GM12878 (cell line): ENCODE results near the gene HINT2. TPM values are rescaled to one million over a fixed set of nuclear protein-coding genes. Genes with fewer than 3 reads are reported as not detected.

Experiments
- HDAC2 ChIP-seq: fragments of 200-600 bp; sonication (generic); IDR thresholded peaks from 2 replicates; pipeline ENCODE4 v1.6.1; 2017
- STAT1 ChIP-seq: fragments of 450-650 bp; conservative IDR thresholded peaks from 2 replicates; pipeline ENCODE4 v1.6.1; 2014; ENCODE audit warnings: antibody characterized with exemption, mild to moderate bottlenecking
- WRNIP1 ChIP-seq: IDR thresholded peaks from 2 replicates; pipeline ENCODE4 v1.6.1; 2011; ENCODE audit warnings: low read depth, low read length, improper control_type of control experiment, borderline replicate concordance
- polyA plus RNA-seq, 11 experiments: library from polyadenylated mRNA; depleted of rRNA in 4 of 11; unstranded in 6 of 11; stranded (reverse) in 5 of 11; fragments of >200 nt; fragmentation: Nextera tagmentation in 4 of 11; fragmentation: Illumina TruSeq in 1 of 11; extraction: Ambion mirVana in 4 of 11; extraction: Trizol in 1 of 11; gene quantifications; 1 replicate in 1 of 11; 2 replicates in 10 of 11; pipeline versions ENCODE4 v1.2.1 to v1.2.3, GENCODE V29; 2011 to 2016; ENCODE audit warnings: inconsistent platforms in 2 of 11, missing spikeins in 2 of 11, low read depth in 1 of 11
- total RNA-seq, 4 experiments: library from RNA; depleted of rRNA in 3 of 4; stranded (reverse); fragments of >200 nt in 3 of 4; fragmentation: Illumina TruSeq in 1 of 4; extraction: Trizol in 1 of 4; gene quantifications; 2 replicates each; pipeline versions ENCODE4 v1.2.1 to v1.2.3, GENCODE V29; 2013 to 2021
- TF ChIP-seq, protein P1 (sequence below): fragments of 450-650 bp; IDR thresholded peaks from 2 replicates; pipeline ENCODE4 v1.6.1; 2016; ENCODE audit warnings: mild to moderate bottlenecking
- TF ChIP-seq, protein P2 (sequence below): fragments of 450-650 bp; conservative IDR thresholded peaks from 2 replicates; pipeline ENCODE4 v1.6.1; 2017; ENCODE audit warnings: mild to moderate bottlenecking, moderate library complexity
- TF ChIP-seq, protein P3 (sequence below): fragments of 450-650 bp; IDR thresholded peaks from 2 replicates; pipeline ENCODE4 v1.6.1; 2018; ENCODE audit warnings: mild to moderate bottlenecking, low read depth, moderate library complexity; ENCODE audit not compliant: partially characterized antibody

The HINT2 gene
- total and polyA plus RNA-seq, 10 of the 15 experiments (the other 5 are each of a cell fraction or from before 2014, with no cell fraction given): 12.1 to 144 (median 51.7) TPM

DNA sequence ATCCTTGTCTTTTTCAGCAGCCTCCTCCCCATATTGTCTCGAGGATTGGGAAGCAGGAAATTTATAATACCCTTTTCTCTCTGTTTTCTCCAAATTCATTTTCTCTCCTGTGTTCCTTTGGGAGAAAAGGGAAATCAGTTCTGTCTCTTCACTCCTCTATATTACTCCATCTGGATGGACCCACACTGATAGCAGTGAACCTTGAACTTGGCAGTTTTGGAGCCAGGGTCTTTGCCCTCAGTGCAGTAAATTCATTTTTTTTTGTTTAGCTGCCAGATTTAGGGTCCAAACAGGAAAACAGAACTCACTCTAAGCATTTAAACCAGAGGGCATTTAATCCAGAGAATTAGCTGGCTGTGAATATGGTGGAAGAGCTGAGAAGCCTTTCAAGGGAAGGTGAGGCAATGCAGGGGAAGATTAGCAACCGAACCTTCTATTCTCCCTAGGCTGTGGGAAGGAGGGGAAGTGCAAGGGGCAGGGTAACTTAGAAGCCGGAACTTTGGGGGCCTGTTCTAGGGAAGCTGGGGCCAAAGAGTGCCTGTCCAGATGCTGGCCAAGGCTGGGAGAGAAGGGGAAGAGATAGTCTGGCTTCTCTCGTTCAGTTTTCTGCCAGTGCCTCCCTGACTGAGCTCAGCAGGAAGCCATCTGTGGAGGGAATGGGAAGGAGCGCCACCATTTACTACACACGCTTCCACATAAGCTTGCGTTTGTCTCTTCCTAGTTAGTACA is 39.8 kb downstream of the HINT2 start (continued):
- TF ChIP-seq, protein P1, sequence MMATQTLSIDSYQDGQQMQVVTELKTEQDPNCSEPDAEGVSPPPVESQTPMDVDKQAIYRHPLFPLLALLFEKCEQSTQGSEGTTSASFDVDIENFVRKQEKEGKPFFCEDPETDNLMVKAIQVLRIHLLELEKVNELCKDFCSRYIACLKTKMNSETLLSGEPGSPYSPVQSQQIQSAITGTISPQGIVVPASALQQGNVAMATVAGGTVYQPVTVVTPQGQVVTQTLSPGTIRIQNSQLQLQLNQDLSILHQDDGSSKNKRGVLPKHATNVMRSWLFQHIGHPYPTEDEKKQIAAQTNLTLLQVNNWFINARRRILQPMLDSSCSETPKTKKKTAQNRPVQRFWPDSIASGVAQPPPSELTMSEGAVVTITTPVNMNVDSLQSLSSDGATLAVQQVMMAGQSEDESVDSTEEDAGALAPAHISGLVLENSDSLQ: no peak
- TF ChIP-seq, protein P2, sequence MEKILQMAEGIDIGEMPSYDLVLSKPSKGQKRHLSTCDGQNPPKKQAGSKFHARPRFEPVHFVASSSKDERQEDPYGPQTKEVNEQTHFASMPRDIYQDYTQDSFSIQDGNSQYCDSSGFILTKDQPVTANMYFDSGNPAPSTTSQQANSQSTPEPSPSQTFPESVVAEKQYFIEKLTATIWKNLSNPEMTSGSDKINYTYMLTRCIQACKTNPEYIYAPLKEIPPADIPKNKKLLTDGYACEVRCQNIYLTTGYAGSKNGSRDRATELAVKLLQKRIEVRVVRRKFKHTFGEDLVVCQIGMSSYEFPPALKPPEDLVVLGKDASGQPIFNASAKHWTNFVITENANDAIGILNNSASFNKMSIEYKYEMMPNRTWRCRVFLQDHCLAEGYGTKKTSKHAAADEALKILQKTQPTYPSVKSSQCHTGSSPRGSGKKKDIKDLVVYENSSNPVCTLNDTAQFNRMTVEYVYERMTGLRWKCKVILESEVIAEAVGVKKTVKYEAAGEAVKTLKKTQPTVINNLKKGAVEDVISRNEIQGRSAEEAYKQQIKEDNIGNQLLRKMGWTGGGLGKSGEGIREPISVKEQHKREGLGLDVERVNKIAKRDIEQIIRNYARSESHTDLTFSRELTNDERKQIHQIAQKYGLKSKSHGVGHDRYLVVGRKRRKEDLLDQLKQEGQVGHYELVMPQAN: no peak
- no peak for TF ChIP-seq STAT1
- no peak for TF ChIP-seq WRNIP1
- TF ChIP-seq, protein P3, sequence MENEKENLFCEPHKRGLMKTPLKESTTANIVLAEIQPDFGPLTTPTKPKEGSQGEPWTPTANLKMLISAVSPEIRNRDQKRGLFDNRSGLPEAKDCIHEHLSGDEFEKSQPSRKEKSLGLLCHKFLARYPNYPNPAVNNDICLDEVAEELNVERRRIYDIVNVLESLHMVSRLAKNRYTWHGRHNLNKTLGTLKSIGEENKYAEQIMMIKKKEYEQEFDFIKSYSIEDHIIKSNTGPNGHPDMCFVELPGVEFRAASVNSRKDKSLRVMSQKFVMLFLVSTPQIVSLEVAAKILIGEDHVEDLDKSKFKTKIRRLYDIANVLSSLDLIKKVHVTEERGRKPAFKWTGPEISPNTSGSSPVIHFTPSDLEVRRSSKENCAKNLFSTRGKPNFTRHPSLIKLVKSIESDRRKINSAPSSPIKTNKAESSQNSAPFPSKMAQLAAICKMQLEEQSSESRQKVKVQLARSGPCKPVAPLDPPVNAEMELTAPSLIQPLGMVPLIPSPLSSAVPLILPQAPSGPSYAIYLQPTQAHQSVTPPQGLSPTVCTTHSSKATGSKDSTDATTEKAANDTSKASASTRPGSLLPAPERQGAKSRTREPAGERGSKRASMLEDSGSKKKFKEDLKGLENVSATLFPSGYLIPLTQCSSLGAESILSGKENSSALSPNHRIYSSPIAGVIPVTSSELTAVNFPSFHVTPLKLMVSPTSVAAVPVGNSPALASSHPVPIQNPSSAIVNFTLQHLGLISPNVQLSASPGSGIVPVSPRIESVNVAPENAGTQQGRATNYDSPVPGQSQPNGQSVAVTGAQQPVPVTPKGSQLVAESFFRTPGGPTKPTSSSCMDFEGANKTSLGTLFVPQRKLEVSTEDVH: no peak
- TF ChIP-seq HDAC2: no peak
- TF ChIP-seq, all 136 proteins: peak for 0
